ENCODE measurements around the gene SAT2.

Gene SAT2

DNA sequence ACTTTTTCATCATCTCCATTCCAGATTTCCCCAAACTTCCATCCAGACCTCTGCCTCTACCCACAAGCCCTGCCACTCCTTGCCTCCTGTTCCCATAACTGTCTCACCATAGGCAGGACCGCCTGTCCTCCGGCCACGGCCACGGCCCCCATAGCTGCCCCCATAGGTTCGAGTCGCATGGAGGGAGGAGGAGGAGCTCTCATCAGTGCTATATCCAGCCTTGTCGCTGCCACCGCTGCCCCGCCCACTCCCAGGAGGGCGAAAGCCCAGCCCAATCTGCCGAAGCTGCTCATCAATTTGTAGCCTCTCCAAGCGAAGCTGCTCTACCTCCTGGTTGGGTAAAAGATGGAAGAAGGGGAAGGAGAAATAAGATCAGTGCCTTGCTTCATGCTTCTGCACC, 34.3 kb downstream of the SAT2 start:
- no peak for DNase-seq
- Histone ChIP-seq H3K27ac (no peak overlapping the region), H3K36me3 (replicated peaks) (peaks cover 78% of the 10 kb centered on the region), H3K4me3 (ENCODE audit: low read depth, low read length) (no peak overlapping the region), H3K27me3 (replicated peaks) (no peaks in the 10 kb centered on the region)
- TF ChIP-seq, protein P1, sequence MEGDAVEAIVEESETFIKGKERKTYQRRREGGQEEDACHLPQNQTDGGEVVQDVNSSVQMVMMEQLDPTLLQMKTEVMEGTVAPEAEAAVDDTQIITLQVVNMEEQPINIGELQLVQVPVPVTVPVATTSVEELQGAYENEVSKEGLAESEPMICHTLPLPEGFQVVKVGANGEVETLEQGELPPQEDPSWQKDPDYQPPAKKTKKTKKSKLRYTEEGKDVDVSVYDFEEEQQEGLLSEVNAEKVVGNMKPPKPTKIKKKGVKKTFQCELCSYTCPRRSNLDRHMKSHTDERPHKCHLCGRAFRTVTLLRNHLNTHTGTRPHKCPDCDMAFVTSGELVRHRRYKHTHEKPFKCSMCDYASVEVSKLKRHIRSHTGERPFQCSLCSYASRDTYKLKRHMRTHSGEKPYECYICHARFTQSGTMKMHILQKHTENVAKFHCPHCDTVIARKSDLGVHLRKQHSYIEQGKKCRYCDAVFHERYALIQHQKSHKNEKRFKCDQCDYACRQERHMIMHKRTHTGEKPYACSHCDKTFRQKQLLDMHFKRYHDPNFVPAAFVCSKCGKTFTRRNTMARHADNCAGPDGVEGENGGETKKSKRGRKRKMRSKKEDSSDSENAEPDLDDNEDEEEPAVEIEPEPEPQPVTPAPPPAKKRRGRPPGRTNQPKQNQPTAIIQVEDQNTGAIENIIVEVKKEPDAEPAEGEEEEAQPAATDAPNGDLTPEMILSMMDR (IDR thresholded peaks at IDR 0.05; ENCODE audit: low read depth, low read length, missing control alignments), result no peak
- in situ Hi-C loops (cut with HindIII; ENCODE audit: low pct_ligation_motif_present, low sequenced_read_pairs), result no loop called here

DNA sequence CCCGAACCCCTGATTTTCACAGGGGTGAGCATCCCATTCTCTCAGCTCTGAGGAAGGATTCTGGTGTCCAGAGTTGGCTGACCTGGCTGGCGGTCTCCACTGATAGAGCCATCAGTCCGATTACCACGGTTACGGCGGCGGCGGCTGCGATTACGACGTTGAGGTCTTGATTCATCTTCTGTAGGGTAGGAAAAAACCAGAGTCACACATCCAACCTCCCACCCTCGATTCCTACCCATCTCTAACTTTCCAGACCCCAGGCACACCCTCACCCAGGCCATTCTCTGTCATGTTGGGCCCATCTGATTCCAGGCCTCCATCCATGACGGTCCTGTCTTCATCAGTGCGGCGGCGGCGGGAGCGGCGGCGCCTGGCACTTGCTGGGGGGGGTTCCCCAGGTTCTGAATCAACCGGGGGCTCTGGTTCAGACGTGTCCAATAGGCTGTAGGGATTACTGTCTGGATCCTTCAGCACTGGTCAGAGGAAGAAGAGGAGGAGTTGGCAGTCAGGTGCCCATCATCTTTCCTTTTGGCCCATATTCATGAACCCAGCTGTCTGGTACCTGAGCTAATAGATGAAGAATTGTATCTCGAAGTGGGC, 35.1 kb downstream of the SAT2 start:
- TF ChIP-seq, protein P1 (IDR thresholded peaks at IDR 0.05; ENCODE audit: low read depth, low read length, missing control alignments), result no peak
- no peaks in the 10 kb centered on the region for H3K27me3 ChIP-seq (replicated peaks)
- H3K36me3 ChIP-seq (replicated peaks), result peaks cover 74% of the 10 kb centered on the region
- DNase-seq, result no peak
- no peak overlapping the region for H3K27ac ChIP-seq
- H3K4me3 ChIP-seq (ENCODE audit: low read depth, low read length), result no peak overlapping the region
- in situ Hi-C loops (cut with HindIII; ENCODE audit: low pct_ligation_motif_present, low sequenced_read_pairs), result no loop called here

DNA sequence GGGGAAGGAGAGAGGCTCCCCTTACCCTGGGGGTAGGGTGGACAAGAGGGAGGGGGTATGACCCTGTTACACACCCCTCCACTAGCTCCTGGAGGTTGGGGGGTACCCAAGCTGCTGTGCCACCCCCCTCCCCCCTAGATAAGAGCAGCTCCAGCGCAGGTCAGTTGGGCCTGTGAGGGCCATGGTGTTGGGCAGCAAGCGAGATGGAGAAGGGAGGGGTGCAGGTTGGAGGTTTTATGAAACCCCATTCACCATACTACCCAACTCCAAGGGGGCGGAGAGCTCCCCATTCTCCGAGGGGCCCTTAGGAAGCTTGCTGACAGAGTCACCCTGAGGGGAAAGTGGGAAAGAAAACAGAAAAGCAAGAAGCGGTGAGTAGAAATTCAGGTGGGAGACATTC, 36.0 kb downstream of the SAT2 start:
- H3K27ac ChIP-seq, result no peak overlapping the region
- no peaks in the 10 kb centered on the region for H3K27me3 ChIP-seq (replicated peaks)
- TF ChIP-seq, protein P1 (IDR thresholded peaks at IDR 0.05; ENCODE audit: low read depth, low read length, missing control alignments), result no peak
- in situ Hi-C loops (cut with HindIII; ENCODE audit: low pct_ligation_motif_present, low sequenced_read_pairs), result no loop called here
- DNase-seq, result no peak
- no peak overlapping the region for H3K4me3 ChIP-seq (ENCODE audit: low read depth, low read length)
- H3K36me3 ChIP-seq (replicated peaks), result peaks cover 68% of the 10 kb centered on the region

DNA sequence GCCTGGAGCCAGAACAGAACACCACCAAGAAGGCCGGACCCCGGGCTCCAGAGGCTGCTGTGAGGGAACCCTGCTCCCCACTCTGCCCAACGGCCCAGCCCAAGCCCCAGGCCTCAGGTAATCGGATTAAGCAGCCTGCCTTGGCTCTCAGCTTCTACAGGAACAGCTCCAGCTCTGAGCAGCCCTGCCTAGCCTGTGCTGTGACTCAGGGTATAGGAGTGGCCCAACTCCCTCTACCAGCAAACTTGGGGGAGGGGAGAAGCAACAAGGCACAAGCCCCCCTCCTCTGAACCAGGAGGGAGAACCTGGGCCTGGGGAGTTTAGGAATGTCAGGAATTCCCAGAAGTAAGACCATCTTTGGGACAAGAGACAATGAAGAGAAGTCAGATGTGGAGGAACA, 36.9 kb downstream of the SAT2 start:
- in situ Hi-C loops (cut with HindIII; ENCODE audit: low pct_ligation_motif_present, low sequenced_read_pairs), result no loop called here
- peaks cover 60% of the 10 kb centered on the region for H3K36me3 ChIP-seq (replicated peaks)
- DNase-seq, result peak; percentile 63
- TF ChIP-seq, protein P1 (IDR thresholded peaks at IDR 0.05; ENCODE audit: low read depth, low read length, missing control alignments), result no peak
- H3K27me3 ChIP-seq (replicated peaks), result no peaks in the 10 kb centered on the region
- H3K27ac ChIP-seq, result peak overlapping the region; percentile 57
- H3K4me3 ChIP-seq (ENCODE audit: low read depth, low read length), result no peak overlapping the region

DNA sequence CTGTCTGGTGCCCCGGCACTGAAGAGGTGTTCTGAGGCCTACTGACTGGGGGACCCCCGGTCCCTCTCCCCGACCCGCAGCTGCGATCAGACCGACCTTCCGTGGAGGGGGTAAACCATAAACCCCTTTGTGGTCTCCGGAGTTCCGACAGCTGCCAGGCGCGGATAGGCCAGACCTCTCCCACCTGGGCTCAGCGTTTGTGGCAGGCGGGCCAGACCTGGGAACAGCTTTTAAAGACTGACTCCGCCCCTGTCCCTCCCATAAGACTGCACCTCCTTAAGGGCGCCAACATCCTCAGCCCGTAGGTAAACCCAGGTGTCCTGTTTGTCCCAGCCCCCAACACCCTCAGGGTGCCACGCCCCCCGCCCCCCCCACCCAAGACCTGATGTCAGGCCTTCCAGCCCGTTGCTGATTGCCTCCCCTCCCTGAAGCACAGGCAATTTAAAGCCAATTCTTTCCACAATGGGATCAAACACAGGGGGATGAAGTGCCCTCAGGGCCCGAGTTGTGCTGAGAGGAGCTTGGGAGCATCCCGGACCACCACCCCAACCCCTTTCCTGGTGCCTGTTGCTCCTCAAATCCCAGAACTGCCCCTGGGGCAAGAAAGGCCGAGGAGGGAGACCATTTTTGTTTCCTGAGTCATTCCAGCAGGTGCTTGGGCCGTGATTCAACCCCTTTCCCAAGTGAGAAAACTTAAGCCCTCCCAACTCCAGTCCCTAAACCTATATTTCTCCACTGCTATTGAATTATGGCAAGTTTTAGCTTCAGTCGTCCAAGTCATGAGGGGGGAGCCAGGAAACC, 37.5 kb downstream of the SAT2 start, which contains the start of gene SOX15:
Gene SOX15, minus strand, starts transcription at position 204 of the 801 bp plus-strand sequence. CDS start 418 bp downstream, outside the sequence.
- H3K4me3 ChIP-seq (ENCODE audit: low read depth, low read length), result peak within 1 kb of the TSS; percentile 9
- H3K27me3 ChIP-seq (replicated peaks), result no peaks in the 10 kb centered on the region
- in situ Hi-C loops (cut with HindIII; ENCODE audit: low pct_ligation_motif_present, low sequenced_read_pairs), result no loop called here
- H3K36me3 ChIP-seq (replicated peaks), result peaks cover 53% of the 10 kb centered on the region
- peak within 1 kb of the TSS; percentile 57 for H3K27ac ChIP-seq
- TF ChIP-seq, protein P1 (IDR thresholded peaks at IDR 0.05; ENCODE audit: low read depth, low read length, missing control alignments), result no peak
- no peak for DNase-seq
